ENCODE results near the gene MMAA.
"Not testable (repeated sequence)": the region's sequence is repeated elsewhere in the genome, so short reads cannot be mapped to it uniquely, and the experiment has no call there.

Gene MMAA

DNA sequence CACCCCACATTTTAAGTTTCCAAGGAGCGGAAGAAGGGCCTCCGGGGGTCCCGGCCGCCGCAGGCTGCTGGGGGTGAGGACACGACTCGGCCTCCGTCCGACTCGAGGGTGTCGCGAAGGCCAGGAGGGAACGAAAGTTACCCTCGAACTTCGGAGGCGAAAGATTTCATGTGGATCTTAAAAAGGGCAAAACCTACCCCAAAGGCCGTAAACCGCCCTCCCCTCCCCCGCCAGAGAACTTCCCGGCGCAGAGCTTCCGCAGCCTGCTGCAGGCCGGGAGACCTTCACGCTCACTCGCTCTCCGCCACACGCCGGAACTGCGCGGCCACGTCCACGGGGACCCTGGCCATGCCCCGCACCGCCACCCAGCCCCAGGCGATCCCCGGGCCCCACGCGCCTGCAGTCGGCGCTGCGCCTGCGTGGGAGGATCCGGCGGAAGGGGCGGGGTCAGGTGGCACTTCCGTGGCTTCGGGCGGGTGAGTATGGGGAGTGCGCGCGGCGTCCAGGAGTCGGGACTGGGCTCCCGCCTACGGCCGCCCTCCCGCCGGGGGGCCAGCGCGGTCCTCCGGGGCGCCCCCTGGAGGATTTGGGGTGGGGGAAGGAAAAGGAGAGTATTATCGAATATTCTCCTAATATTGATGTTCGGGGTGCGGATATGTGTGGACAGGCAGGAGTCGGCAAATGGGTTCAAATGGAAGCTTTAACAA lies at the start of gene MMAA:
Gene MMAA (plus strand): TSS at position 454 of the 707 bp plus-strand sequence. CDS start 19,755 bp downstream, outside the sequence.
- DNase-seq = peak; percentile 91

DNA sequence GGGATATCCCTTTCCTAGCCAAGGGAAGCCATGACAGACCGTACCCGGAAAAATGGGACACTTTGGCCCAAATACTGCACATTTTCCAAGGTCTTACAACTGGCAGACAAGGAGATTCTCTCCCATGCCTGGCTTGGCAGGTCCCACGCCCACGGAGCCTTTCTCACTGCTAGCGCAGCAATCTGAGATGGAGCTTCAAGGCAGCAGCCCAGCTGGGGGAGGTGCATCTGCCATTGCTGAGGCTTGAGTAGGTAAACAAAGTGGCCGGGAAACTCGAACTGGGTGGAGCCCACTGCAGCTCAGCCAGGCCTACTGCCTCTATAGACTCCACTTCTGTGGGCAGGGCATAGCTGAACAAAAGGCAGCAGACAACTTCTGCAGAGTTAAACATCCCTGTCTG lies 44.6 kb upstream of the MMAA start:
- not testable (repeated sequence) for DNase-seq

DNA sequence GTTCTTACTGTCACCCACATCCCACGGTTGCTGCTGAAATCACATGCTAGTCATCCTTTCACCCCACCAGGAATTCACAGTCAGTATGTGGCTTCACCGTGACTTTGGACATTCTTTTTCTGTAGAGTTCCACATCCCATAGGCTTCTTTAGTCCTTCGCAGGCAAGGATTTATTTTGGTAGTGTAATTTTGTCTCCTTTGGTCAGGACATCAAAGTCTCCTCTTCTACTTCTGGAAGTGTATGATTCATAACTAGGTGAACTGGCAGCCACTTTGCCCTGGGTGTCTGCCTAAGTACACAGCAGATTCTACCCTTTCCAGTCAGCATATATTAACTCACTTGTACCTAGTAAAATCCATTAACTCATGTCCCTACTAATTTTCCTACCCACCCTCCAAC lies 38.3 kb upstream of the MMAA start:
- DNase-seq = no peak

DNA sequence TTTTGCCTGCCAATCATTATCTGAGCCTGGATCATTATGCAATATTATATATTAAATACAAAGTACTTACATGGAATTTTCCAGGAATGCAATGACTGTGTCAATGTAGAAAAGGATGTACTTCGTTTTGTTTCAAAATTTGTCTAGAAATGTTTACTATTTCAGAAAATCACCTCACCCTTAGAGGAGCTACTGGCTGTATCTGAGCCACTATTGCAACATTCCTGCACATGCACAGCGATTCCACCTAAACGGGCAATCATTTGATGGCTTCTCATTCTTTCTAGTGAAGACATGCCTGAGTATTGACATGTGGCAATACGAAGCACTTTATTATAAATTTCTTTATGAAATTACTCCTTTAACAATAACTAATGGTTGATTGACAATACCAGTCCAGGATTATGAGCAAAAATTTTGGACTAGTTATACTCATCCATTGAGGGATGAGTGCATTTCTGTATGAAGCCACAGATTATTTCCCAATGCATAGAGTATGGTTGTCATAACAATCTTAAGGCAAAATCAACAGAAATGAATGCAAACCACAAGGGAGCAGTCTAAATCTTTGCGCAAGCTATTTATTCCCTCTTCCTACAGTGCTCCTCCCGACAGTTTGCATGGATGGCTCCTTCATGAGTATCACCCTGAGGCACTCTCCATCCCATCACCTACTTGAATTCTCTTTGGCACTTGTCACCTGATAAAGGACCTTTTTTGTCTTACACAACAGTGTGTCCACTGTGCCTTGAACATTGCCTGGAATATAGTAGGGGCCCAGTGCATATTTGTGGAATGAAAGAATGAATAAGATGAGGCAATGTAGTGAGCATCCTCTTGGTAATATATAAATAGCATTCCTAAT lies 35.8 kb upstream of the MMAA start:
- DNase-seq = no peak

DNA sequence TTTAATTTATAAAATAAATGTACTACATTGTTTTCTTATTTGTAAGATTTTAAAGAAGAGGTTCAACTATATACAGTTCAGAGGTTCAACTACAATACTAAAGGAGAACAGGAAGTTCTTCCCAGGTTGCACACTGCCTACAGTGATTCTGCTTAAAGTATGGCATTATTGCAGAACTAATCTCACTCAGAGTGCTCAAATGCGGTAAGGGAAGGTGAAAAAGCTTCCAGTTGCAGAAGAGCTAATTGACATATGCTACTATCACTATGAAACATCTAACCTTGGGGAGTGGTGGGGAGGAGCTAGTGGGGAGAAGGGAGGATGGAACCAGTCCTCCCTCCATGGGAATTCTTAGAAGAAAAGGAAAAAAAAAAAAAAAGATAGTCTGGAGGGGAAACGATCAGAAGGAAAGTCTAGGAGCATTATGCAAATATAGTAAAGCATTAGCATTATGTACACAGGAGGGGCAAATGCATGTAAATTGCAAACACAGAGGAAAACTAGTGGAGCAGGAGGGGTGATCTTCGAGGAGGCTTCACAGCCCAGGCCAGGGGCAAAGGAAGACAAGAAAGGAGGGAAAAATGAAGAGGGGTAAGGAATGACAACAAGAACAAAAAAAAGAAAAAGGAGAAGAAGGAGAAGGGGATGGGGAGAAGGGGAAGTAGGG lies 32.0 kb upstream of the MMAA start:
- DNase-seq = no peak

DNA sequence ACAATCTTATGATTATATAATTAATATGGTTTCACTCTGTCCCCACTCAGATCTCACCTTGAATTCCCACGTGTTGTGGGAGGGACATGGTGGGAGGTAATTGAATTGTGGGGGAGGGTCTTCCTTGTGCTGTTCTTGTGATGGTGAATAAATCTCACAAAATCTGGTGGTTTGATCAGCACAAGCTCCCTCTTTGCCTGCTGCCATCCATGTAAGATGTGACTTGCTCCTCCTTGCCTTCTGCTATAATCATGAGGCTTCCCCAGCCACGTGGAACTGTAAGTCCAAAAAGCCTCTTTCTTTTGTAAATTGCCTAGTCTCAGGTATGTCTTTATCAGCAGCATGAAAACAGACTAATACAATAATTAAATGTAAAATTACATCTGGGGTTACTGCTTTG lies 29.8 kb upstream of the MMAA start:
- DNase-seq = not testable (repeated sequence)

DNA sequence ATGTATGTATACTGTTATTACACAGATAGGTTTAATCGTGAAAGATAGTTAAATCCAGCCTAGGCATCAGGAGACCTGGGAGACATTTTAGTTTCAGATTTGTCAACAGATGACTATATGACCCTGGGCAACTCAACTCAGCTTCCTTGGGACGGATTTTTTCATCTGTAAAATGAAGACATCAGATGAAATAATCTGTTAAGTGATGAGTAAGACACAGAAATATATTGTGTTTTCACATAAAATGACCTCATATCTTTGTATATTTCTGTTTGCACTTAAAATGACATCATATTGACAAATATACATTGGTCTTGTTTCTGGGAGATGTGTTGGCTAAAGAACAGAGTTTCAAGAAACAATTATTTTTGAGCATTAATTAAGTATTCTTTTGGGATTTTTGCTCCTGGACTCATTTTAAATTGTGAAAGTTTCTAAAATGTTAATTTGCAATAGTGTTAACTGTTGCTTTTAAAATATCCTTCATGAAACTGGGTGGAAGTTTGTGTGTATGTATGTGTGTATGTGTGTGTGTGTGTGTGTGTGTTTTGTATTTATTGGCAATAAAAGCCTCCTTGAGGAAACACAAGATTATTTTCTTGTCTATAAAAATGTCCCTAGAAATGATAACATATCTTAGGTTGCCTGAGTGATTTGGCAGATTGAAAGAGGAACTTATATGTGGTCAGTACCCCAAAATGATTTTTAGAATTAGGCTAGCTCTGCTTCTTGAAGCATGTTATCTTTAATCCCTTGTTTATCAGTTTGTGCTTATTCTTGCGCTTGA lies 29.1 kb upstream of the MMAA start:
- DNase-seq = no peak

DNA sequence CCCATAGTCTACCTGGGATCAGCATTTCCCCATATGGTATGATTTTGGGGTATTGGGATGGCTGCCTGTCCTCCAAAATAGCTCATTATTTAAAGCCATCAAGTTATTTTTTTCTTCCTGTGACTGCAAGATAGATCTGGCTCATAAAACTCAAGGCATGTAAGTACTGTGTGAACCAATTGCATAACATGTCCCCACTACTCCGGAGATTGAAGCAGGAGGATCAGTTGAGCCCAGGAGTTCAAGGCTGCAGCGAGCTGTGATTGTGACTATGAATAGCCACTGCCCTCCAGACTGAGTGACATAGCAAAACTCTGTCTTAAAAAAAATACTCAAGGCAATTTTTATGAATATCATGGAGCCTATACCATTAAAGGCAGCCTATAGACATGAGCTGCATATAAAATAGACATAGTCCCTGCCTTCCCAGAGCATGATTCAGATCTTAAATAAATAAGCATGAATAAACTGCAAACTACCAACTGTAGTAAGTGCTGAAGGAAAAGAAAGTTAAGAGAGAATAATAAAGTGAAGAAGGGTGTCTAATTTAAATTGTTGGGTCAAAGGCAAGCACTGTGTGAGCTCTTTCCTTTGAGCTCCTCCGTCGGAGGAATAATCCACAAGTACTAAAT lies 16.9 kb upstream of the MMAA start:
- DNase-seq = no peak

DNA sequence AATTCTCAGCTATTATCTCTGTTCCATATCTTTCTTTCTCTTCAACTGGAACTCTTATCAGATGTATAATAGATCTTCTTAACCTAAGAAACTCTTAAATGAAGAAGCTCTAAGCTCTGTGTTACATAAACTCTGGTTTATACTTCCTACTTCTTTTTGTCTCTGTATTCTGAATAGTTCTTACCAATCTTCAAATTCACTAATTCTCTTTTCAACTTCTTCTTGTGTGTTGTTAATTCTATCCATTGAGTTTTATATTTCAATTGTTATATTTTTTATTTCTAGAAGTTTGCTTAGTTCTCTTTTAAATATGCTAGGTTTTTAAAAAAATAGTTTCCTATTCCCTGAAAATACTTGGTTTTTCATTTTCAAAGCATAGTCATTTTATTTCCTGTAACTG lies 13.2 kb upstream of the MMAA start:
- no peak for DNase-seq

DNA sequence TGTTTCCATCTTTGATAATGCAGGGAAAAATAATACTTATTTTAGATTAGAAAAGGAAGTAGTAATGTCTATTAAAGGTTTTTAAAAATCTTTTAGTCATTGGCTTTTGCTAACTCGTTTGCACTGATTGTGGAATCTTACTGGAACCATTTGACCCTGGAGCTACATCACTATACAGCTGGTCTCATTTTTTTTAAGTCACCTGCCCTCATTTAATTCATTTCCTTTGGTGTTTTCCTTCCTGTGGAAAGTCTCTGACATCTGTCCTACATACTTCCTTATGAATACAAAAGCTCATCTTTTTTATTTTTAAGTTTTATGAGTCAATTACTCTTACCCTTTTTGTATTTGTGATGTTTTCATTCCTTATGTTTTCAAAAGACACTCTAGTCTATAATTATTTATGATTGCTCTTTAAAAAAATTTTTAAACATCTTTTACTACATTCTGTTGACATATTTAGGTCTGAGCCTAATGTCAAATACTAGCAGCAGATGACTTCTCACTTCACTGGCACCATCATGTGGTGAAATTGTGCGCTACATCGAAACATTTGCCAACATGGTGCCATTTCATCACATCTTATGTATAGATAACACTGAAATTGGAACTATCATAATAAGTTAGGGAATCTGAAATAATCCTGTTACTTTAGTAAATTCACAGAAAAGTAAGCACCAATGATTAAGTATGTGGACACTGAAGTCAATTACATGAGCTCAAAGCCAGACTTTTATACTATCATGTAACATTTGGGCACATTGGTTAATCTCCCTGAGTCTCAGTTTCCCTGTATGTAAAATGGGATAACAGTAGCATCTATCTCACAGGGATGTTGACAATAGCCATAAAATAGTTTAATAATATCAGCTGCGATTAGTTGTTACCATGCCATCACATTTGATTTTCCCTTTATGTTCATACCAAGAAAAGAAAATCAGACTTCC lies 9.4 kb upstream of the MMAA start:
- DNase-seq = peak; percentile 17

DNA sequence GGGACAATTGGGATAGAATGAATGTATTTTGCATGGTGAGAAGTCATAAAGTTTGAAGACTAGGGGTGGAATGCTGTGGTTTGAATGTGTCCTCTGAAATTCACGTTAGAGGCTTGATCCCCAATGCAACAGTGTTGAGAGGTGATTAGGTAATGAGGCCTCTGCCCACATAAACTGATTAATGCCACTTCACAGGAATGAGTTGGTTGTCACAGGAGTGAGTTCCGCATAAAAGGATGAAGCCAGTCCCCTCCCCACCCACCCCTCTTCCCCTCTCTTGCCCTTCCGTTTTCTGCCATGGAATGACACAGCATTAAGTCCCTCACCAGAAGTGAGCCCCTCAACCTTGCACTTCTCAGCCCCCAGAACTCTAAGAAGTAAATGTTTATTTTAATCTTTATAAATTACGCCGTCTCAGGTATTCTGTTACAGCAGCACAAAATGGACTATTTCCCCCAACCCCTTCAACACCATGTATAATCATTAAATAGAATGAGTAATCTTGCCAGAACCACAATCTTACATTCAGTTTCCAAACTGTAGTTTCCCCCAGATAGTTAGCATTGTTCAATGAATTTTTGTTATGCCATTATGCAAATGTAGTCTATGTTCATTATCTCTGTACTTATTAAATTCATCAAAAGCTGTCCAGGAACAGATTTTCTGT lies 5.5 kb upstream of the MMAA start:
- DNase-seq = no peak

DNA sequence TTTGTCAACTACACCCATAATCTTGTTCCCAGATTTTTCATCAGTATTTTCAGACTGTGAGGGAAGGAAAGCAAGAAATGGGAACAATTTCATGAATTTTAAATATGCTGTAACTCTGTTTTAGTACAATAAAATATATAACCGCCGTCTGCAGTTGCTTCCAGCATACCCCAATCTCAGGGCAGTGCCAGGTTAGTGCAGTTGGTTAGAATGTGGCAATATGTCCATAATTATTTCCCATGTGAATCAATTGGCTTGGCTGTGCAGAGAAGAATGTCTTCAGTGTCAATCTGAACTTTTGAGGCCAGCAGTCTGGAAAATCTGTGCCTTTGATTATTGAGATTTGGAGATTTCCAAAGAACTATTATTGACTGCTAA lies 5.0 kb upstream of the MMAA start:
- DNase-seq = no peak

DNA sequence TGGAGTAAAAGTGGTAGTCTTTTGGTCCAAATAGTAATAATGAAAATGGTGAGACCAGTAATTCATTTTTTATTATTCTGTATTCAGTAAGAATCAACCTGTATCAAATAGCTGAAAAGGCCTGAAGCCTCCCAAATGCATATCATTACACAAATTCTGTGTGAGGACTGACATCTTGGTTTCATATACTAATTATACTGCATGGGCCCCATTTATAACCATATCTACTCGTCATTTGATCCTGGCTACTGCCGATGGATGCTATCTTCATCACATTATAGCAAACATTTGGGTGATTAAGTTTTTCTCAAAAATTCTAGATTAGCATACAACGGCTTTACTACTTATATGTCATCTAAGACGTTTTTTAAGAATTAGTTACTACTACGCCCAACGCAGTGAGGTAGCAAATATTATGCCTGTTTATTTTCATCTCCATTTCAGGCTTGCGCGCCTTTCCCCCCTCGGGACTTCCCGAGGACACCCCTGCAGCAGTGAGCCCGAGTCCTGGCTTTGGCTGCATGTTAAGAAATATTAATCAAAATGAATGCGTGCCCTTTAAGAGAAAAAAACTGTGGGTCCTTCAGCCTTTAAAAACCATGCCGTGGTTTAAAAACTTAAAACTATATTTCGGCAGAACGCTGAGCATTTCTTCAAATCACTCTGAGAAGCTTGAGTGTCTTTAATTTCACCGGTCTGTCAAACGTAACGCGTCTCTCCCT lies 814 bp upstream of the MMAA start:
- DNase-seq = peak; percentile 36

DNA sequence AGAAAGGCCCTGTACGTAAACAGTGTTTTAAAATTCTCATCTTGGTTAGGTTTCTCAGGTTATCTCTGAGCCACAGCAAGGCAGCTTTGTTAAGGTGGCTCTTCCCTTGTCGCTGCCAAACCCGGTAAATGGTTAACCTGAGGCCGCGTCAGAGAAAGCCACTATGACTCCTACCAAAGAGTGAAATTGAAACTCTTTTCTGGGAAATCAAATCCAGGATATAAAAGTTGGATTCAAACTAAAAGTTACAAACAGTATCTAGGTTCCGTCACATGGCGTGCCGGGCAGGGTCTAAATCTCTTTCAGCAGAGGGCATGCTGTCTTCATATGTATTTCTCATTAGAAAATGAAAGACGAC lies 433 bp downstream of the MMAA start:
- DNase-seq = peak; percentile 55

DNA sequence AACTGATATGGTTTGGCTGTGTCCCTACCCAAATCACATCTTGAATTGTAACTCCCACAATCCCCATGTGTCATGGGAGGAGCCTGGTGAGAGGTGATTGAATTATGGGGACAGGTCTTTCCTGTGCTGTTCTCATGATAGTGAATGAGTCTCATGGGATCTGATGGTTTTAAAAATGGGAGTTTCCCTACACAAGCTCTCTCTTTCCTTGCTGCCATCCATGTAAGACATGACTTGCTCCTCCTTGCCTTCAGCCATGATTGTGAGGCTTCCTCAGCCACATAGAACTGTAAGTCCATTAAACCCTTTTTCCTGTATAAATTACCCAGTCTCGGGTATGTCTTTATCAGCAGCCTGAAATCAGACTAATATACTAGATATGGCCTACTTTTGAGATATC lies 2.9 kb downstream of the MMAA start:
- not testable (repeated sequence) for DNase-seq

DNA sequence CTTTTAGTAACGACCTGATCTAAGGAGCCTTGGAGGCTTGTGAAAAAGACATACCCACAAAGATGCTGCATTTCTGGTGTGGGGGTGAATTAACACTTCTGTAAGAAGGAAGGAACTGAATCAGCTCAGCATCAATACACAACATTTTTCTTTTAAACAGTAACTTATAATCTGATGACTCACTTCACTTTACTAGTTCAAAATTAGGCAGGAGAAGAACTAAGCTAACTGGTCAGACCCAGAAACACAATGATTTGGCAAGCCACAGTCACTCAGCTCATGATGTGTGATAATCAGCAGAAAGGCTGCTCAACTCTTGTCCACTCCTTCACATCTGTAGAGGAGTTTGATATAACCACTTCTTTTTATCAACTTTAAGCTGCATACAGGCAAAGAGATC lies 4.6 kb downstream of the MMAA start:
- DNase-seq = no peak

DNA sequence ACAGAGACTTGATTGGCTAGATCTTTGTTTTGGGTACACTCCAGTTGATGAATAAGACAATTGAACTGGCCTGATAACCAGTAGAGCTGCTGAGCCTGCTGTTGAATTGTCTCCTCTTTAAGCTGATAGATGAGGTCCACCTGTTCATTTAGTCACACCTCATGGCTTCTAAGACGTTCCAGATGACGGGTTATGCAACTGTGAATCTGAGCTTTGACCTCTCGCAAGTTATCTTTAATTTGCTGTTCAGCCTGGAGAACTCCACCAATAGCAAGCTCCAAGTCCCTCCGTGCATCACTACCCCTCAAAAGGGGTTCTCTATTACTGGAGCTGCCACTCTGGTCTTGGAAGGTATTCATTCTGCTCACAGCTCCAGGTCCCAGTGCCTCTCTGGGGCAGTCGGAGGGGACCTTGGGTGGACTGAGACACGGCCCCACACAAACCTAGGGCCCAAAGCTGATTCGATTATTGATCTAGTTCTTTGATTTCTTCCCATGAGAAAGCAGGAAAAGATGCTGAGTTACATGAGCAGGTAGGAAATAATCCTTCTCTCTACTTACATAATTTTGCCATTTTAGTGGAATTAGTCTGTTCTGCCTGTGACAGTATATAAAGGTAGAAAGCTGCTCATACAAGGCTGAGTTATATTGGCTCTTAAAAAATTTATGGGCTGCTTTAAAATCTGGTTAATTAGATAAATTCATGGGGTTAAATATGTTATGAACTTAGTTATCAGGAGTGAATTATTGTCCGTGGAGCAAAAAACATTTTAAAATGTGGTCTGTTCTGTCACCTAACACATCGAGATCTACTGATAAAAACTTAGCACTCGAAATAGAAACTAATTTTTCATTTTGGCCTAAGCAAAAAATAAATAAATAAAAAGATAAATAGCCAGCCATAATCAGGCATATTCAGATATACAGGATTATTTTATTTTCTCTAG lies 6.8 kb downstream of the MMAA start:
- no peak for DNase-seq

DNA sequence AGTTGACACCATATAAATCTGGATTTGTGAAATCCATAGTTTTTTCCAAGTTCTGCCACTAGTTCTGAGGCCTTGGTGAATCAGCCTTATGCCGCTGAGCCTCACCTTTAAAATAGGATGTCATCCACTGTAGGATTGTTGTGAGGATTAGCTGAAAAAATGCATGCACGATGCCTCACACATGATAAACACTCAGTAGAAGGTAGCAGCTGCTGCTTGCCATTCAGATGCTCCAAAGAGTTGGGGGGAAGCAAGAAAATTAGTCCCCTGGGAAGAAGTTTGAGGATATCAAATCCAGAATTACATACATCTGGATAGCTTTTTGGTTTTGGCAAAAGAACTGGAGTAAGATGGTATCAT lies 7.4 kb downstream of the MMAA start:
- no peak for DNase-seq

DNA sequence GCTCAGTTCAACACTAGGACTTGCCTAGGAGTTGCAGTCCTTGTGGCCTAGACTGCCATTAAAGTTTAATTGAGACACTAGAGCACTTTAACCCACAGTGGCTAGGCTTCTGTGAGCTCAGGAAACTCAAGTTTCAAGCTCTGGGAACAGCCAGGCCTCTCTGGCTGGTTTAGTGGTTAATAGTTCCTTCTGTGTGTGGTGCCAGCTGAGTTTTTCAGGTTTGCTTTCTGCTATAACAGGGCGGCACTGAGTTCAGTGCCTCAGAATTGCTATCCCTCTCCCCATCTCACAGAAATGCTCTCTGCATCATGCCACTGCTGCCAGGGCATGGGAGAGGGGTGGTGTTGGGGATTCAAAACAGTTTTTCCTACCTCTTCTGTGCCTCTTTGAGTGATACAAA lies 15.9 kb downstream of the MMAA start:
- DNase-seq = no peak
